HG02759 (cell line): ENCODE measurements around the gene DDX24.

Experiments used
- ATAC-seq: cut with Tn5 transposase; IDR thresholded peaks from one replicate; pipeline ENCODE4 v1.9.1; 2021; ENCODE audit warnings: mild to moderate bottlenecking, moderate library complexity; ENCODE audit not compliant: unreplicated experiment

DDX24 gene

GRCh38 chr14:94036313-94037167, 44.5 kb downstream of the DDX24 start:
- peak; percentile 92 for ATAC-seq

- ATAC-seq: no peak
Observed at GRCh38 chr14:94034886-94035285, 46.1 kb downstream of the DDX24 start.

GRCh38 chr14:94031883-94032279, 49.1 kb downstream of the DDX24 start:
- no peak for ATAC-seq

GRCh38 chr14:94031161-94031882, 49.7 kb downstream of the DDX24 start:
- no peak for ATAC-seq

- no peak for ATAC-seq
Observed at GRCh38 chr14:94030571-94030970, 50.4 kb downstream of the DDX24 start.

GRCh38 chr14:94029671-94030203, 51.3 kb downstream of the DDX24 start:
- no peak for ATAC-seq

- ATAC-seq: no peak
Observed at GRCh38 chr14:94029265-94029664, 51.7 kb downstream of the DDX24 start.

GRCh38 chr14:94028450-94028826, 52.6 kb downstream of the DDX24 start:
- no peak for ATAC-seq

GRCh38 chr14:94027566-94028449, 53.2 kb downstream of the DDX24 start:
- no peak for ATAC-seq

GRCh38 chr14:94026889-94027469, 54.0 kb downstream of the DDX24 start:
- no peak for ATAC-seq

GRCh38 chr14:94026173-94026888, 54.7 kb downstream of the DDX24 start, which contains the start of gene OTUB2:
OTUB2 (plus strand) TSS chr14:94026340; CDS start chr14:94026538, 198 bp downstream.
- ATAC-seq: peak; percentile 99

GRCh38 chr14:94025720-94026119, 55.3 kb downstream of the DDX24 start:
- ATAC-seq: no peak

- ATAC-seq: no peak
Observed at GRCh38 chr14:94024549-94024948, 56.5 kb downstream of the DDX24 start.

- ATAC-seq: no peak
Observed at GRCh38 chr14:94022532-94023411, 58.2 kb downstream of the DDX24 start.

GRCh38 chr14:94021416-94022157, 59.4 kb downstream of the DDX24 start:
- no peak for ATAC-seq

- no peak for ATAC-seq
Observed at GRCh38 chr14:94021001-94021400, 60.0 kb downstream of the DDX24 start.

GRCh38 chr14:94020267-94020666, 60.7 kb downstream of the DDX24 start:
- no peak for ATAC-seq

- ATAC-seq: no peak
Observed at GRCh38 chr14:94019329-94019728, 61.7 kb downstream of the DDX24 start.
